ENCODE measurements around the gene PCDH15. TPM values are rescaled to one million over a fixed set of nuclear protein-coding genes. Genes with fewer than 3 reads are reported as not detected.
A peak's percentile ranks its signal among the peaks of the same experiment; 100 is the strongest.
"Not testable (repeated sequence)": the region's sequence is repeated elsewhere in the genome, so short reads cannot be mapped to it uniquely, and the experiment has no call there.

PCDH15 gene
- polyA plus RNA-seq, 3 donors, result 3.3 to 9.8 (median 5.5) TPM

GRCh38 chr10:53983431-53983830, 817.6 kb downstream of the PCDH15 start:
- no peak for DNase-seq

GRCh38 chr10:53980210-53980609, 820.8 kb downstream of the PCDH15 start:
- DNase-seq, result no peak

GRCh38 chr10:53978301-53978700, 822.7 kb downstream of the PCDH15 start:
- no peak for DNase-seq

- no peak for DNase-seq
Measured at GRCh38 chr10:53977267-53977666, 823.8 kb downstream of the PCDH15 start.

GRCh38 chr10:53957401-53957800, 843.6 kb downstream of the PCDH15 start:
- DNase-seq, result no peak

GRCh38 chr10:53955091-53955490, 845.9 kb downstream of the PCDH15 start:
- DNase-seq, result no peak

- no peak for DNase-seq
Measured at GRCh38 chr10:53952698-53953630, 848.1 kb downstream of the PCDH15 start.

GRCh38 chr10:53939654-53940053, 861.4 kb downstream of the PCDH15 start:
- no peak for DNase-seq

- no peak for DNase-seq
Measured at GRCh38 chr10:53930648-53931047, 870.4 kb downstream of the PCDH15 start.

GRCh38 chr10:53924051-53924700, 876.9 kb downstream of the PCDH15 start:
- not testable (repeated sequence) for DNase-seq

- no peak for DNase-seq
Measured at GRCh38 chr10:53918755-53919154, 882.3 kb downstream of the PCDH15 start.

GRCh38 chr10:53909791-53910190, 891.2 kb downstream of the PCDH15 start:
- DNase-seq, result no peak

GRCh38 chr10:53904506-53905241, 896.4 kb downstream of the PCDH15 start:
- no peak for DNase-seq

GRCh38 chr10:53903756-53904155, 897.3 kb downstream of the PCDH15 start:
- no peak for DNase-seq

GRCh38 chr10:53899463-53900160, 901.4 kb downstream of the PCDH15 start:
- peak; percentile 70 for DNase-seq

- DNase-seq, result no peak
Measured at GRCh38 chr10:53898532-53898931, 902.5 kb downstream of the PCDH15 start.

- no peak for DNase-seq
Measured at GRCh38 chr10:53894145-53894544, 906.9 kb downstream of the PCDH15 start.

GRCh38 chr10:53893061-53893460, 908.0 kb downstream of the PCDH15 start:
- DNase-seq, result no peak

- no peak for DNase-seq
Measured at GRCh38 chr10:53886325-53887300, 914.4 kb downstream of the PCDH15 start.

- DNase-seq, result no peak
Measured at GRCh38 chr10:53864846-53865245, 936.2 kb downstream of the PCDH15 start.

Data from renal pelvis (tissue), 4 donors.